GM21723 (cell line): Measurements from ENCODE around the gene BICC1.

Experiments used
- ATAC-seq: cut with Tn5 transposase; IDR thresholded peaks from one replicate; pipeline ENCODE4 v1.9.1; 2021; ENCODE audit warnings: mild to moderate bottlenecking, moderate library complexity; ENCODE audit not compliant: unreplicated experiment

Gene BICC1

DNA sequence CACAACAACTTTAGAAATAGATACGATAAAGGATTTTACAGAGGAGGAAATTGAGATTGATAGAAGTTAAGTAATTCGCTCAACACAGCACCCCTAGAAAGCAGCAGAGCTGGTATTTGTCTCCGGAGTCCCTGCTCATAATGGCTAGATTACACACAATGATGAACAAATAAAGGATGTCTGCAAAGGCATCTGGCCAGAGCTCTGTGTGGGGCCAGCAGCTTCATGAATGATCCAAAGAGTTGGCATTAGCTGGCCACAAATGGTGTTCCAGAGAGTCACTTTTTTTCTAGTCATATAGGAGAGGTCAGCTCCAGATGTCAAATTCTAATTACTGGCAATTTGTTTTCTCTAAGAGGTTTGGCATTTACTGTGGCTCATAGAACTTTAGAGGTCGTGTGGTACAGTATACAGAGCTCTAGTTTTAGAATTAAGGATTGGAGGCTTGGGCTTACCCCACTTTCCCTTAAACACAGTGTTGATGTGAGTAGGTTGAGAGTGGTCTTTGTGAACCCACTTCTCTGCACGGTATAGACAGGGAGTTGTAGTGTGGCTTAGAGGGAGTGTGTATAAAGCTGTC lies 186.2 kb downstream of the BICC1 start:
- ATAC-seq = no peak

DNA sequence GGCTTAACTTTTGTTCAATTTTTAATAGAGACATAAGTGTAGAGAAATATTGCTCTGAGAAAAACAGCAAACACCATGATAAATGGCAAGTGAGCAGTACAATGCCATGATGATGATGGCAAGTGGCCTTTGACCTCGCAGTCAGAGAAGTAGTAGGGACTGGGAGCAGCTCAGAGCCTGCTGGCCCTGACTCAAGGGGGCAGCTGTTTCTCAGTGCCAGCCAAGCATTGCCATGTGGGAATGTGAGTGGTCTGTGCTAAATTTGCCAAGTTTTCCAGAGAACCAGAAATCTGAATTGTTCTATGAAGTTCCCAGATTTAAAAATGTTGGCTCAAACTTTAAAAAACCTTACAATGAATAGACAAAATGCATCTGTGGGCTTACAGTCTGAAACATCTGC lies 187.9 kb downstream of the BICC1 start:
- no peak for ATAC-seq

DNA sequence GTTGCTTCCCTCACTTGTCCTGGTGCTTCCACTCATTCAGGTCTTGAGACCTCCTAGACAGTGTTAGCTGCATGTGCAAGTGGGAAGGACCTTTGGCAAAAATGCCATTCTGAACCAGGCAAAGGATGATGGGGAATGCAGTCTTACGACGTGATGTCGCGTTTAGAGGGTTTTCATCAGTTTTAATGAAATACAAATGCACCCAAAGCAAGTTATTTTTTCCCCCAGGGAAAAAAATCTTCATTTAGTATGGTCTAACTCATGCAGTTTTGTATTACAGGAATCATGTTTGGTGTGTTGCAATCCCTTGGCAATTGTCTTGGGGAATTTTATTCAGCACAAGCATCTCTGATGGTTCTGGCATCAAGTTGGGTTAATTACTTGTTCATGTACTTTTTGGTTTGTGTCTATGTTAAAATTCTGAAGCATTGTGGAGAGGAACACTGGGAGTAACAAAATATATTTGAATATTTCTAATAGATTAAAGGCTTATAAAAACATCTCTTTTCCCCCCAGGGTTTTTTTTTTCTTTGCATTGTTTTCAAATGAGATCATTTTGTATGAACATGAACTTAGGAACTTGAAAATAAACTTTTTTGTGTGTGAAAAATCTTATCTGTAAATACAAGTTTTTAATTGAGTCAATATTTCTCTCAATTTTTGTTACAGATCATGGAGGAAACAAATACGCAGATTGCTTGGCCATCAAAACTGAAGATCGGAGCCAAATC lies 188.9 kb downstream of the BICC1 start:
- ATAC-seq = no peak

DNA sequence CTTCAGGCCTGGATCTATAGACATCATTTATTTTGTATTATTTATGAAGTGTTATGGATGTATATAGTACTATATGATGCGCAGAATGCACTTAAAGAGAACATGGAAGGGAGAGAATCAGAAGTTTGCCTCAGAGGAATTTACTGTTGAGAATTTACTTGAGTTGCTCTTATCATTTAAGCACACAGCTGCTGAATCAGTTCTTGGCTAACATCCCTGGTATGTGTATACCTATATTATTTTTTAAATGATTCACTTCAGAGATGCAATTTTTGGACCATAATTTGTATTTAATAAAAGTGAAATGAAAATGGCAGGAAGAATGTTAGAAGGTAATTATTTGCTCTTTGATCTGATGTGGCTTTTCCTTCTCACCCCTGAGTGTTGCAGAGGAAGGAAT lies 191.6 kb downstream of the BICC1 start:
- ATAC-seq = no peak

DNA sequence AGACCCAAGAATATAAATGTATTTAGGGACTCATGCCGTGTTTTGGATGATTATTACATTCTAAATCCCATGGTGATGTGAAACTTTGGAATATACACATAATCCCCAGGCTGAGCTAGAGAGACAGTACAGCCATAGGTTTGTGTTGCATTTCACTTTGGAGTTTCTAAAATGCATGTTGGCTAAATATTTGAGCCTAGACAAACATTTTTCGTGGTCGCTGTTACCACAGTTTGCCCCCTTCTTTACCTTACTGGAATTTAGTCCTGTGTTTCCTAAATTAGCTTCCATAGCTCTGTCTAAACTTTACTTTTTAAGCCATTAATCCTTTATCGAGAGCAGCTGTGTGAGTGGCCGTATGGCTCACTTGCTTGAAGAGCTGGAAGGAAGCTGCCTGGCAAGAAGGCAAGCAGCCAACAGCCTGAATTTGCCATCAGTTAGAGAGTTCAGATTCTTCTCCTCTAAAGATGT lies 192.0 kb downstream of the BICC1 start:
- ATAC-seq = no peak

DNA sequence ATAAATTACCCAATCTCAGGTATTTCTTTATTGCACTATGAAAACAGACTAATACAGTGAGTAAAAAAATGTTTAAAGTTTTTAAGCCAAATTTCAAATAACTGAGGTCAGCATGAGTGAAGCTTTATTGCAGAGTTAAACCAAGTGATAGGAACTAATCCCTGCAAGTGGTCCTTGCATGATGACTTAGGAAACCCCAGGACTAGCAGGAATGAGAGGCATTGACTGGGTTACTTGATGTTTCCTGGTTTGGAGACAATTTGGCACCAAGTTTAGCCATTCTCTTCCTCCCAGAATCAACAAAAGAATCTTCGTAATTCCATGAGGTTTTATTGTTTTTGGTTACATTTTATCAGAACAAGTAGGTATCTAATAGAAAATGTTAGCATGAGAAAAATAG lies 194.2 kb downstream of the BICC1 start:
- ATAC-seq = no peak

DNA sequence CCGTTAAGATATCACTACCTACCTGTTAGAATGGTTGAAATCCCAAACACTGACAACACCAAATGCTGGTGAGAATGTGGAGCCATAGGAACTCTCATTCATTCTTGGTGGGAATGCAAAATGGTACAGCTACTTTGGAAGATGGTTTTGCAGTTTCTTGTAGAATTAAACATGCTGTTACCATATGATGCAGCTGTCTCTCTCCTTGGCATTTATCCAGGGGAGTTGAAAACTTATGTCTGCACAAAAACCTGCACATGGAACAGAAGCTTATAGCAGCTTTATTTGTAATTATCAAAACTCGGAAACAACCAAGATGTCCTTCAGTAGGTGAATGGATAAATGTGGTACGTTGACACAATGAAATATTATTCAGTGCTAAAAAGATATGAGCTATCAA lies 199.5 kb downstream of the BICC1 start:
- ATAC-seq = no peak

DNA sequence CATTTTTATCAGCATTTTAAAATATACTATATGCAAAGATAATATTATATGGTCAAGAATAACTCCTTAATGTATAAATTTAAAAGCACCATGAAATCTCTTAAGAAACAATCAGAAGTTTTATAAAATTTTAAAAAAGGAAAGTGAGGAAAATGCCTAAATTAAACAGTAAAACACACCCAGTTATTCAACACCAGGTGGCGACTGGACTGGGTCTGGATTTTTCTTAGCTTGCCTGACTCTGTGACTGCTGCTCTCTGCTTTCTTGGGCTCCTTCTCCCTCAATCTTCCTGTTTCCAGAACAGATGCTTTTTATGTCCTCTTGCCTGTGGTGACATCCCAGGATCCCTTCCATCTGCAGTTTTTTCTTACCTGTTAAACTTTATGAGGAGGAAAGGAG lies 200.3 kb downstream of the BICC1 start:
- no peak for ATAC-seq

DNA sequence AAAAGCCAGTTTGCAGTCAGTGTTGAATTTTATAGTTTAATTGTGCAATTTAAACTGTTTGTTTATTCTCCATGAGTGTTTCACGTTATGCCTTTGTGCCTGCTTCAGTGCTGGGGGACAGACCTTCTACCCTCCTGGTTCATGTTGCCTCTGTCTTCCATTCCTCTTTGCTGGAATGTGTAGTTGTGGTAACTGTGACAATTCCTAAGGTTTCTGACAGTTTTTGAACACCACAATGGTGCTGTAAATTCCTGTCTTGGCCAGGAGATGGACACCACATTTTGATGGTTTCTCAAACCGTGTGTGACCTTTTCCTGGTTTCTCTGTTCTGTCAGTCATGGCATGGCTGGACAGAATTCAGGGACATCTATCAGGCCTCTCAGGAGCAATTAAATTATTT lies 201.7 kb downstream of the BICC1 start:
- no peak for ATAC-seq

DNA sequence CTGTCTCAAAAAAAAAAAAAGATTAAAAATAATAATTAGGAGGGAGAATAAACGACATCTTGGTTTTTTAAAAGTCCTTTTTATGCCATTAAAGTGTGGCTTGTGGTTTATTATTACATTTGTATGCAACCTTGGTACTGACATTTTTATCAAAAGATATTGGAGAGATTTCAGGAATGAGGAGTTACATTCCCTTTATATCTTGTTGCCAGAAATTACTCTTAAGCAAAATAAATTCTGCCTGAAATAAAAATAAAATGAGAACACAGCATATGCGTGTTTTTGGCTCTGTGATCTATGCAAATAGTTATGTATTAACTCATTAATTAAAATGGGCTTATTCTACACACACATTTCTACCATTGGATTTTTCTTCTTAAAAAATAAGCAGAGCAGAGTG lies 202.4 kb downstream of the BICC1 start:
- ATAC-seq = no peak

DNA sequence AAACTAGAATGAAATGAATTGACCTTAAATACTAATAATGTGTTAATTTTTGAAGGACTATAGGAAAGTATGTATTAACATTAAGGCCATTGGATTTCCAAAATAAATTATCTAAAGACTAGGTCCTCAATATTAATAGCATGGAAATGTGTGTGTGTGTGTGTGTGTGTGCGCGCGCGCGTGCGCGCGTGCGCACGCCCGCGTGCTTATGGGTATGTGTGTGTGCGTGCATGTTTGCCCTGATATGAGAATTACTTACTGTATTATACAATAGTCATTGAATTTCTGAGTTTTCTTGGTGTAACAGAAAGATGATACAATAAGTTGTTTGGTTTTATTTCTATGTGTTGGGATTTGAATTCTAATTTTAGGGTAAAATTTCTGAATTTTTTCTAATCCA lies 205.9 kb downstream of the BICC1 start:
- ATAC-seq = no peak

DNA sequence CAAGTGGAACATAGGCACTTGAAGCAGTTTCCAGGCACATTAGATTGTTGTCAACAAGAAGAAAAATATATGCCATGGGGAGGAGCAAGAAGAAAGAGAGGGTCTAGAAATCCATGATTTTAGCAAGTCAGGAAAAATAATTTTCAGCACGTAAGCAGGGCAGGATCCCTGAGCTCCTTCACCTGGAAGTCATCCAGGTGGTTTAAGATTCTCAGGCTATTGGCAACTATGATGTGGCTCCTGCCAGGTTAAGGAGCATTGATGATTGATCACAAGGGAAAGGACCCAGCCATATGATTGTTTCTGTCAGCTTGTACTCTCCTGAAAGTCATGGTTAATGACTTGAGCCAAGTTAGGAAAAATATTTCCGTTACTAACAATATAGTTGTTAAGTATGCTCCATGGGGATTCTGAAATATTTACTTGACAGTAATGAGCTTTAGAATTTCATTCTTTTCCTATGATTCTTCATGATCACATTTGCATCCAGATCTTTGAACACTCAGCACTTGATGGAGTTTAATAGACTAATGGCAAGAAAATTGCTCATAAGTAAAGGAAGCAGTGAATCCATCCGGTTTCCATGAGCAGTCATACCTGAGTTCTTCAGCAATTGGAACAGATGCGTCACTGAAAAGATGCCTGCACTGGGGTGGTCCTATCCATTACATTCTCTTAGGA lies 209.1 kb downstream of the BICC1 start:
- ATAC-seq = no peak

DNA sequence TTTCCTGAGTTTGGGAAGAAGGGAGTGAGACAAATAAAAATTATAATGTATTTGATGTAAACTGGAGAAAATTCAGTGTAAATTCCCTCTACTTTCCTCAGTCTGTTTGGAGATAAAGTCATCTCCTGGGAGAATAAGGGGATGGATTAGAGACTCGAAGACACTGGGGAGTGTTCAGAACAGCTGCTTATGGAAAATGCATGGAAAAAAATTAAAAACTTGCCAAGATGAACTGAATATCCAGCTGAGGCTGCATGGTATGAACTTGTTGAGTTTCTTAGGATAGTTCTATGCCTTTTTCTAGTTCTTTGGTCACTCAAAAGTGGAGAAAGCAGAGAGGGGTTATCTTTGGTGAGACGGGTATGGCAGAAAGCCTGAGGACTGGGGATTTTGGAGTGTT lies 210.5 kb downstream of the BICC1 start:
- no peak for ATAC-seq

DNA sequence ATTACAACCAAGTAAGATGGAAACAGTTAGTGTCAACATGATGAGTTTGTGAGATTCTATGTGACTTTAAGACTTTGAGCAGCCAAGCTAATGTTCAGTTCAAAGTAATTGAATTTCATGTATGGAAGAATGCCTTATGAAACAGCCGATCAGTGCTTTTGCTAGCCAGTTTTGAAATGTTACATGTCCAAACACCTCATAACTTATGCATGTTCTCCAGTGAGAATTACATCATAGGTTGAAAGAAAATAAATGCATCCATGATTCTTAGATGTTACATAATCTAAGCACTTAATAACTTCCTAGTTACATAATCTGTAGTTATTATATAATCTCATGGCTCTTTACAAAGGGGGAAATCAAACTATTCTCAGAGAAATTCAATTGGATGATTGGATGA lies 211.3 kb downstream of the BICC1 start:
- no peak for ATAC-seq

DNA sequence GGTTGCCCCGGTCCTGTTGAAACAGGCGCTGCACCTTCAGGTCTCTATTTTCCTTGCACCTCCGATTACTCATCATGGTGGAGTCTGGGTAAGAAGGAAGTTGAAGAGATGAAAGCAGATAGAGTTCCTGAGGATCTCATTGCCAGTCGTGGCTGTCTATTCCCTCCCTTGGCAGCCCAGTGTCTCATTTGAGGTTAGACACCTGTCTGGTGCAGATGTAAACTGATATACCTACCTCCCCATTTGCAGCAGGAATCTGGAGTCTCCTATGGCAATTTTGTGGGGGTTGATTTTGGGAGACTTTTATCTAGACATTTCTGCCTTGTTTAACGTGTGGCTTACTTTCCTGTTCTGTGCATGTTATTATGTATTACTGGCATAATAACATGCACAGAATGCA lies 212.1 kb downstream of the BICC1 start:
- ATAC-seq = no peak

DNA sequence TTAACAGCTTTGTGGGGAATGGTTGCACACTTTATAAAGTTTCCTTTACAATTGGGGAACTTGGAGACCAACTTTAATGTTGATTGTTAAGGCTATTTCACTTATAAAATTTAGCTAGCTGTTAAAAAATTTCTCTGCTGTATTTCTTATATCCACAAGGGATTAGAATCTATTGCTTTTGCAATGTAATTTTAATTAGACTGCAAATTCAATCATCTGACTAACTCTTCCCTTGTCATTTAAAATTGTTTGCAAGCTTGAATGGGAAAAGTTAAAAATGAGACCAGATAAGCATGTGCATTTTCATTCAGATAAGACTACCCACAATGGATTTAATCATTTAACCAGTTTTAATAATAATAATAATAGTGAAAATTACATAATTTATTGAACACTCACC lies 213.2 kb downstream of the BICC1 start:
- ATAC-seq = no peak

DNA sequence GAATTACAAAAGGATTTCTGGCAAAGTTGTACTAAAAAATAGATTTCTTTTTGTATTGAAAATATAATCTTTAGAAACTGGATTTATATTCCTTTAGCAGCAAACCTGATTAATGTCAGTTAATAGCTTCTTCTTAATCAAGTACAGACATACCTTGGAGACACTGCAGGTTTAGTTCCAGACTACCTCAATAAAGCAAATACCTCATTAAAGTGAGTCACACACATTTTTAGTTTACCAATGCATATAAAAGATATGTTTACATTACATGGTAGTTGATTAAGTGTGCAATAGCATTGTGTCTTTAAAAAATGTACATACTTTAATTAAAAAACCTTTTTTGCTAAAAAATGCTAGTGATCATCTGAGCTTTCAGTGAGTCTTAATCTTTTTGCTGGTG lies 215.0 kb downstream of the BICC1 start:
- ATAC-seq = no peak

DNA sequence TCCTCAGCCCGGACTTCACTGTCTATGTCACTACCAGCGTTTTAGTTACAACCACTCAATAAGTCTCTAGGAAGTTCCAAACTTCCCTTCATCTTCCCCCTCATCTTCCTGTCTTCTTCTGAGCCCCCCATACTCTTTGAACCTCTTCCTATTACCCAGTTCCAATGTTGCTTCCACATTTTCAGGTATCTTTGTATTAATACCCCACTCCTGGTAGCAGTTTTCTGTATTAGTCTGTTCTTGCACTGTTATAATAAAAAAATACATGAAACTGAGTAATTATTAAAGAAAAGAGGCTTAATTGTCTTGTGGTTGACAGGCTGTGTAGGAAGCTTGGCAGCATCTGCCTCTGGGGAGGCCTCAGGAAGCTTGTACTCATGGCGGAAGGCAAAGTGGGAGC lies 218.6 kb downstream of the BICC1 start:
- ATAC-seq = no peak

DNA sequence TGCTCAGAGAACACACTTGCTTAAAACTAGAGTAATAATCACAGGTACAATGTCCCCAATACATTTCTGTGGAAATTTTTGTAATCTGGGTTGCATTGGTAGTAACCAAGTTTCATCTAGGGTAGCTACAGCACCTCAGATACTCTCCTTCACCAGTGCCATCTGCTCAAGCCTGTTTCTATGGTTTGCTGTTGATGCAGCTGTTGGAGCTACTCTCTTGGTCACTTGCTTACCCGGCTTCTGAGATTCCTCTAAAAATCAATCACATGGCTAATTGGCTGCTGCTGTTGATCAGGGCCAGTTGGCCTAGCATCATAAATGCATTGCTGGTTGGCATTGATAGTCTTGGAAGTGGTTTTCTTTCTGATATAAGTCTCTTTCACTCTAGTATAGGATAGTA lies 220.8 kb downstream of the BICC1 start:
- no peak for ATAC-seq

DNA sequence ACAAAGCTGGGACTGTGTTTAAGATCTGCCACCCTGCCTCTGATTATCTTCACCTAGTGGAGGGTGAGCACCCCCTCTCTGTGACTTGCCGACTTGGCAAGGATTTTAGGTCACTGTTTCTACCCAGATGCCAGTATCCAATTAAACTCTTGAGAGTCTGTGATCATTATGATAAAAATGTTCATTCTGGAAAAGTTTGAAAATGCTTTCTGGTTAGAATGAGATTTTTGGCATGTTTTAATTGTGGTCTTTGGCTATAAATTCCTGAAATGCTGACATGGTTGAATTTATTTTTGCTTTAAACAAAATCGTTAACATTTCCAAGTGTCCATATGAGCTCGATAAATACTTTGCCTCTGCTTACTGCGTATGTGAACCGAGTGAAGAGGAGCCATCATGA lies 221.4 kb downstream of the BICC1 start:
- no peak for ATAC-seq

DNA sequence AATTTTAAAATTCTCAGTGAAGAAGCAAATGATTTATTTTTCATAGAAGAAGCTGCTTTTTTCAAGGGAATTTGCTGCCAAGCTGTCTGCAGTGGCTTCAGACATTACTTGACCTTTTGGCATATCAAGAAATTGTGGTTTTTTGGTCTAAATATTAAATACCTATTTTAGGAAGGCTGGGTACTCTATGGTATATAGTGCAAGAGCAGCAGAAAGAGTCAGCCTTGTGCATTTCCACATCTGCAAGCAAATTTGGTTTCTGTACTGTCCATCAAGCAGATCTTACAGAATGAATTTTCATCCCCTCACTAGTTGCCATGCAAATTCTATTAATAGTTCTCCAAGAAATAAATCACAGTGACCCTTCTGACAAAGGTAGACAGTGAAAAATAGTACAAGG lies 222.0 kb downstream of the BICC1 start:
- no peak for ATAC-seq

DNA sequence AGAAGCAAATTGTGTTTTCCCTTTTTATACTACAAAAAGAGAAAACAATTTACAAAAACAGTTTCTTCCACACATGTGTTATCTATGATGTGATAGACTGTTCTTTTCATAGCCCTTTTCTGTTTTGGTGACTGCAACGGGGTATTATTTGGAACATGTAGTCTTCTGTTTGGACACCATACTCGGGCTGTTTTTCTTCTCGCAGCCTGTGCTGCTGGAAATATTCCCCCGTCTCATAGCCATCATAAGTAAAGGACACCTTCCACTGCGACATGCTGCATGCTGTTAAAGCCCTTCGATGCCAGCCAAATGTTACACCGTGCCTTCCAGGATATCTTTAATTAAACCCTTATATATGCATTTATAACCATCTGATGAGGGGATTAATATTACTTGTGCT lies 222.4 kb downstream of the BICC1 start:
- no peak for ATAC-seq
